Keratinocyte (primary cell): Measurements from ENCODE around the gene AGR3. TPM values are rescaled to one million over a fixed set of nuclear protein-coding genes. Genes with fewer than 3 reads are reported as not detected.

ENCODE experiments used
- DNase-seq: peaks from one replicate; pipeline ENCODE4 v3.0.0-alpha.2; 2011; ENCODE audit warnings: low read depth, missing footprints, low spot score
- FAIRE-seq: peaks from 2 replicates; lab custom pipeline; 2011; peaks lifted over from hg19 to GRCh38; lab: Jason Lieb, UNC
- H2AFZ ChIP-seq: 2 replicates; pipeline ENCODE4 v1.6.0; 2012; ENCODE audit warnings: low read length, control low read depth, inconsistent platforms; ENCODE audit not compliant: control insufficient read depth
- H3K27ac ChIP-seq: 2 replicates; pipeline ENCODE4 v1.5.1; 2011; ENCODE audit warnings: low read length; ENCODE audit not compliant: control insufficient read depth, insufficient read depth
- H3K27me3 ChIP-seq: 3 replicates; pipeline ENCODE4 v1.6.0; 2011; ENCODE audit warnings: low read length; ENCODE audit not compliant: control insufficient read depth, insufficient read depth; ENCODE audit errors: extremely low read depth
- H3K36me3 ChIP-seq, 2 experiments: 2 replicates in 1 of 2; 3 replicates in 1 of 2; pipeline ENCODE4 v1.5.1; 2011; ENCODE audit warnings: low read length in 2 of 2, mild to moderate bottlenecking in 1 of 2; ENCODE audit not compliant: control insufficient read depth in 2 of 2, insufficient read depth in 2 of 2; ENCODE audit errors: extremely low read depth in 1 of 2
- H3K4me1 ChIP-seq: 3 replicates; pipeline ENCODE4 v1.5.1; 2011; ENCODE audit warnings: low read length; ENCODE audit not compliant: control insufficient read depth, insufficient read depth; ENCODE audit errors: extremely low read depth
- H3K4me2 ChIP-seq: 3 replicates; pipeline ENCODE4 v1.6.0; 2011; ENCODE audit warnings: low read depth, low read length; ENCODE audit not compliant: control insufficient read depth, insufficient read depth; ENCODE audit errors: extremely low read depth
- H3K4me3 ChIP-seq, 3 experiments: fragments of 200-600 bp in 1 of 3; sonication (generic) in 1 of 3; 2 replicates in 2 of 3; 3 replicates in 1 of 3; pipeline ENCODE4 v1.5.1; 2011 to 2016; ENCODE audit warnings: low read length in 3 of 3, mild to moderate bottlenecking in 3 of 3, control low read depth in 2 of 3, inconsistent platforms in 1 of 3, low read depth in 1 of 3, mixed read lengths in 1 of 3, mixed run types in 1 of 3, moderate library complexity in 1 of 3; ENCODE audit not compliant: control insufficient read depth in 2 of 3, insufficient read depth in 2 of 3; ENCODE audit errors: extremely low read depth in 1 of 3
- H3K79me2 ChIP-seq: 2 replicates; pipeline ENCODE4 v1.6.0; 2012; ENCODE audit warnings: low read length; ENCODE audit not compliant: control insufficient read depth, insufficient read depth
- H3K9ac ChIP-seq: 3 replicates; pipeline ENCODE4 v1.6.0; 2011; ENCODE audit warnings: low read length; ENCODE audit not compliant: control insufficient read depth, insufficient read depth; ENCODE audit errors: extremely low read depth
- H3K9me1 ChIP-seq: 3 replicates; pipeline ENCODE4 v1.6.0; 2011; ENCODE audit warnings: low read length; ENCODE audit not compliant: control insufficient read depth, insufficient read depth; ENCODE audit errors: extremely low read depth
- H3K9me3 ChIP-seq: 2 replicates; pipeline ENCODE4 v1.5.1; 2012; ENCODE audit warnings: low read depth, low read length; ENCODE audit not compliant: control insufficient read depth
- H4K20me1 ChIP-seq: 3 replicates; pipeline ENCODE4 v1.6.0; 2011; ENCODE audit warnings: low read length; ENCODE audit not compliant: control insufficient read depth, insufficient read depth; ENCODE audit errors: extremely low read depth
- CTCF ChIP-seq, 3 experiments: IDR thresholded peaks in 1 of 3; conservative IDR thresholded peaks in 1 of 3; optimal IDR thresholded peaks in 1 of 3; 2 replicates in 2 of 3; 3 replicates in 1 of 3; pipeline versions ENCODE3 to v1.5.1; 2011; ENCODE audit warnings: low read length in 3 of 3, mild to moderate bottlenecking in 3 of 3, moderate library complexity in 2 of 3, control low read depth in 1 of 3, inconsistent platforms in 1 of 3; ENCODE audit not compliant: insufficient read depth in 2 of 3; ENCODE audit errors: extremely low read depth in 1 of 3
- EZH2 ChIP-seq: IDR thresholded peaks from one replicate; pipeline ENCODE4 v1.6.1; 2012; ENCODE audit warnings: inconsistent platforms, mild to moderate bottlenecking, low read length, moderate library complexity
- dilution Hi-C: fragments of 300-500 bp; cut with MboI; formaldehyde crosslinking; loops from one replicate; pipeline ENCODE4 v1.7.0; 2020; ENCODE audit warnings: low sequenced_read_pairs; ENCODE audit not compliant: extremely low pct_ligation_motif_present
- polyA plus RNA-seq, 5 experiments: library from polyadenylated mRNA; depleted of rRNA in 3 of 5; stranded (reverse) in 3 of 5; stranded (forward) in 1 of 5; unstranded in 1 of 5; fragments of >200 nt; gene quantifications; 1 replicate in 1 of 5; 2 replicates in 3 of 5; 3 replicates in 1 of 5; pipeline versions ENCODE4 v1.2.1 to v1.2.3, GENCODE V29; 2011 to 2012; ENCODE audit warnings: missing spikeins in 2 of 5, low read depth in 1 of 5, low replicate concordance in 1 of 5

Gene AGR3
- polyA plus RNA-seq, 1 donor (not counting 4 experiments of a cell fraction or from before 2014, with no cell fraction given) = not detected

- TF ChIP-seq CTCF (optimal IDR thresholded peaks at IDR 0.05 in 1 of 3, IDR thresholded peaks at IDR 0.05 in 1 of 3, conservative IDR thresholded peaks at IDR 0.05 in 1 of 3; ENCODE audit: extremely low read depth in 1 of 3, insufficient read depth in 2 of 3, low read length in 3 of 3) (no peak), EZH2 (no peak)
- no peak for DNase-seq
- H3K79me2 ChIP-seq = no peaks in the 10 kb centered on the region
- no peaks in the 10 kb centered on the region for H3K27me3 ChIP-seq
- no peak overlapping the region for H3K4me3 ChIP-seq
- H3K27ac ChIP-seq = no peak overlapping the region
- no peak for FAIRE-seq
- H3K4me1 ChIP-seq = peaks cover 6% of the 10 kb centered on the region
- H3K36me3 ChIP-seq = no peaks in the 10 kb centered on the region
- H3K4me2 ChIP-seq = no peak overlapping the region
- no peak overlapping the region for H3K9ac ChIP-seq
- H2AFZ ChIP-seq = no peak overlapping the region
- H3K9me1 ChIP-seq = no peaks in the 10 kb centered on the region
- dilution Hi-C loops = no loop called here
- H3K9me3 ChIP-seq = no peaks in the 10 kb centered on the region
- no peaks in the 10 kb centered on the region for H4K20me1 ChIP-seq
These were observed 7.5 kb upstream of the AGR3 start for GRCh38 chr7:16889305-16889704.

- Histone ChIP-seq H4K20me1 (no peaks in the 10 kb centered on the region), H2AFZ (no peak overlapping the region), H3K27me3 (no peaks in the 10 kb centered on the region), H3K9me1 (no peaks in the 10 kb centered on the region), H3K4me2 (no peak overlapping the region), H3K79me2 (no peaks in the 10 kb centered on the region), H3K9me3 (no peaks in the 10 kb centered on the region), H3K4me1 (no peaks in the 10 kb centered on the region), H3K36me3 (no peaks in the 10 kb centered on the region), H3K27ac (no peak overlapping the region), H3K9ac (no peak overlapping the region), H3K4me3 (no peak overlapping the region)
- TF ChIP-seq EZH2 = no peak
- no peak for TF ChIP-seq CTCF (optimal IDR thresholded peaks at IDR 0.05 in 1 of 3, IDR thresholded peaks at IDR 0.05 in 1 of 3, conservative IDR thresholded peaks at IDR 0.05 in 1 of 3; ENCODE audit: extremely low read depth in 1 of 3, insufficient read depth in 2 of 3, low read length in 3 of 3)
- FAIRE-seq = no peak
- DNase-seq = no peak
- dilution Hi-C loops = no loop called here
These were observed 2.1 kb upstream of the AGR3 start for GRCh38 chr7:16883918-16884317.
